B cell (primary cell): ENCODE results near the gene ABCB1. TPM values are rescaled to one million over a fixed set of nuclear protein-coding genes. Genes with fewer than 3 reads are reported as not detected.

ENCODE experiments used
- ATAC-seq: fragments of 200-7000 bp; cut with Tn5 transposase; one replicate; pipeline ENCODE4 v1.10.0; 2021; ENCODE audit warnings: low read depth, mild to moderate bottlenecking, moderate number of reproducible peaks, moderate library complexity
- CTCF ChIA-PET: fragments of 350-600 bp; sonication (Branson Sonifier 250); formaldehyde crosslinking; loops from one replicate; lab custom pipeline; 2021; ENCODE audit warnings: antibody characterized with exemption, inconsistent platforms; lab: Charles Lee
- POLR2A ChIA-PET: fragments of 350-600 bp; sonication (Branson Sonifier 250); formaldehyde crosslinking; loops from one replicate; lab custom pipeline; 2021; ENCODE audit warnings: antibody characterized with exemption; lab: Charles Lee
- DNase-seq: peaks from one replicate; pipeline ENCODE4 v3.0.0; 2013
- H2AFZ ChIP-seq: 2 replicates; pipeline ENCODE4 v1.6.1; 2012; ENCODE audit warnings: mild to moderate bottlenecking, low read depth, low read length; ENCODE audit not compliant: insufficient read depth, poor library complexity, severe bottlenecking
- H3K27ac ChIP-seq, 2 donors: 1 replicate in 1 of 2; 2 replicates in 1 of 2; pipeline ENCODE4 v1.5.1; 2012 to 2013; ENCODE audit warnings: low read length in 2 of 2, mild to moderate bottlenecking in 2 of 2, moderate library complexity in 1 of 2
- H3K27me3 ChIP-seq, 4 experiments: fragments of 200-600 bp in 1 of 4; sonication (generic) in 1 of 4; replicated peaks in 1 of 4; 1 replicate in 2 of 4; 2 replicates in 2 of 4; pipeline versions ENCODE4 v1.6.1 to v1.7.0; 2013 to 2016; ENCODE audit warnings: low read length in 3 of 4, mild to moderate bottlenecking in 2 of 4, mixed read lengths in 1 of 4, moderate library complexity in 1 of 4; ENCODE audit not compliant: insufficient read depth in 4 of 4, control insufficient read depth in 3 of 4; ENCODE audit errors: control extremely low read depth in 1 of 4
- H3K36me3 ChIP-seq, 2 experiments: replicated peaks in 1 of 2; 1 replicate in 1 of 2; 2 replicates in 1 of 2; pipeline versions ENCODE4 v1.6.1 to v1.7.1; 2013; ENCODE audit warnings: low read length in 1 of 2; ENCODE audit not compliant: insufficient read depth in 2 of 2, control insufficient read depth in 1 of 2; ENCODE audit errors: control extremely low read depth in 1 of 2, extremely low read depth in 1 of 2
- H3K4me1 ChIP-seq, 2 donors: fragments of 200-600 bp in 1 of 2; sonication (generic) in 1 of 2; 1 replicate in 1 of 2; 2 replicates in 1 of 2; pipeline versions ENCODE4 v1.5.1 to v1.6.1; 2013 to 2017; ENCODE audit warnings: low read length in 2 of 2; ENCODE audit not compliant: control insufficient read depth in 2 of 2, insufficient read depth in 2 of 2
- H3K4me2 ChIP-seq: replicated peaks from 2 replicates; pipeline ENCODE3; 2012; ENCODE audit warnings: mild to moderate bottlenecking, low read depth, low read length; ENCODE audit not compliant: poor library complexity, severe bottlenecking
- H3K4me3 ChIP-seq, 5 experiments: fragments of 200-600 bp in 1 of 5; sonication (generic) in 1 of 5; 1 replicate in 3 of 5; 2 replicates in 2 of 5; pipeline versions ENCODE4 v1.5.1 to v1.7.0; 2011 to 2016; ENCODE audit warnings: low read length in 4 of 5, mild to moderate bottlenecking in 4 of 5, low read depth in 2 of 5, control low read depth in 1 of 5, moderate library complexity in 1 of 5; ENCODE audit not compliant: insufficient read depth in 1 of 5; ENCODE audit errors: control extremely low read depth in 1 of 5, extremely low read depth in 1 of 5
- H3K79me2 ChIP-seq: fragments of 200-600 bp; sonication (generic); one replicate; pipeline ENCODE4 v1.6.0; 2016; ENCODE audit warnings: low read length; ENCODE audit not compliant: control insufficient read depth, insufficient read depth
- H3K9ac ChIP-seq: fragments of 200-600 bp; sonication (generic); 2 replicates; pipeline ENCODE4 v1.6.1; 2017; ENCODE audit warnings: mild to moderate bottlenecking, low read length, moderate library complexity
- H3K9me3 ChIP-seq, 3 donors: one replicate each; pipeline versions ENCODE4 v1.6.1 to v1.7.1; 2013; ENCODE audit warnings: low read length in 2 of 3; ENCODE audit not compliant: control insufficient read depth in 2 of 3, insufficient read depth in 1 of 3; ENCODE audit errors: control extremely low read depth in 1 of 3
- H4K20me1 ChIP-seq: 2 replicates; pipeline ENCODE4 v1.6.0; 2012; ENCODE audit warnings: mild to moderate bottlenecking, low read length; ENCODE audit not compliant: insufficient read depth, control insufficient read depth, poor library complexity, severe bottlenecking
- H3K27ac Mint-ChIP-seq: one replicate; pipeline ENCODE4 v1.8.0; 2021; ENCODE audit warnings: mixed read lengths
- H3K27me3 Mint-ChIP-seq: one replicate; pipeline ENCODE4 v1.8.0; 2021; ENCODE audit warnings: mixed read lengths
- H3K4me1 Mint-ChIP-seq: one replicate; pipeline ENCODE4 v1.8.0; 2021; ENCODE audit warnings: mixed read lengths
- H3K4me3 Mint-ChIP-seq: one replicate; pipeline ENCODE4 v1.8.0; 2021; ENCODE audit warnings: mixed read lengths
- H3K9me3 Mint-ChIP-seq: one replicate; pipeline ENCODE4 v1.8.0; 2022; ENCODE audit warnings: mixed read lengths; ENCODE audit not compliant: insufficient read depth
- CTCF ChIP-seq: fragments of 200-600 bp; IDR thresholded peaks from one replicate; pipeline ENCODE4 v1.8.0; 2022; ENCODE audit warnings: antibody characterized with exemption, mild to moderate bottlenecking
- EZH2 ChIP-seq: IDR thresholded peaks from 2 replicates; pipeline ENCODE4 v1.6.1; 2012; ENCODE audit warnings: borderline replicate concordance, low read depth, mild to moderate bottlenecking, moderate library complexity, low read length; ENCODE audit not compliant: insufficient read depth, poor library complexity, severe bottlenecking
- WGBS: methylation state at CpG from one replicate; pipeline ENCODE4 v1.1.5; 2013; ENCODE audit warnings: missing lambda C conversion rate; ENCODE audit not compliant: insufficient coverage; 5-methylcytosine and 5-hydroxymethylcytosine counted together
- intact Hi-C: fragments of 100-400 bp; cut with micrococcal nuclease; formaldehyde crosslinking; loops from one replicate; pipeline ENCODE4 v1.10.0; 2022
- polyA plus RNA-seq: library from polyadenylated mRNA; depleted of rRNA; stranded (reverse); fragments of >200 nt; gene quantifications from 2 replicates; pipeline ENCODE4 v1.2.3, GENCODE V29; 2012
- total RNA-seq, 2 donors: library from RNA; stranded (reverse); fragments of 120-200 nt in 1 of 2; gene quantifications; 1 replicate in 1 of 2; 2 replicates in 1 of 2; pipeline versions ENCODE4 v1.2.3 to v1.2.4, GENCODE V29; 2013 to 2022

The ABCB1 gene
- total and polyA plus RNA-seq, 2 donors (not counting 1 experiment from before 2014, with no cell fraction given) = 8.5 to 21.7 TPM

GRCh38 chr7:87494454-87494853, 106.2 kb downstream of the ABCB1 start:
- no peak overlapping the region for H3K4me2 ChIP-seq
- no peak overlapping the region for H2AFZ ChIP-seq
- no peak overlapping the region for H3K4me3 ChIP-seq
- H3K27me3 ChIP-seq = no peaks in the 10 kb centered on the region
- H3K9me3 Mint-ChIP-seq = no peaks in the 10 kb centered on the region
- peaks cover 13 to 17% of the 10 kb centered on the region in 2 donors for H3K4me1 ChIP-seq
- ChIA-PET CTCF (no interaction called here), POLR2A (no interaction called here)
- no peak for TF ChIP-seq CTCF
- TF ChIP-seq EZH2 = no peak
- no peak overlapping the region for H3K27ac Mint-ChIP-seq
- intact Hi-C loops = no loop called here
- ATAC-seq (no peak), DNase-seq (no peak)
- H3K79me2 ChIP-seq = no peaks in the 10 kb centered on the region
- WGBS = no CpG with 5 or more reads among the region's 1 CpG
- H3K9me3 ChIP-seq = peaks cover 0 to 4% (median 0%) of the 10 kb centered on the region in 3 donors
- H3K27ac ChIP-seq = no peak overlapping the region
- no peaks in the 10 kb centered on the region for H3K27me3 Mint-ChIP-seq
- H3K4me3 Mint-ChIP-seq = no peak overlapping the region
- H3K9ac ChIP-seq = no peak overlapping the region
- H3K4me1 Mint-ChIP-seq = peaks cover 17% of the 10 kb centered on the region
- no peaks in the 10 kb centered on the region for H3K36me3 ChIP-seq
- H4K20me1 ChIP-seq = no peaks in the 10 kb centered on the region

- Histone ChIP-seq H3K27ac (no peak overlapping the region), H3K4me2 (no peak overlapping the region), H3K9ac (no peak overlapping the region), H2AFZ (no peak overlapping the region), H3K4me3 (no peak overlapping the region), H3K4me1 (peaks cover 3% of the 10 kb centered on the region in 2 donors), H3K36me3 (no peaks in the 10 kb centered on the region), H4K20me1 (no peaks in the 10 kb centered on the region), H3K79me2 (no peaks in the 10 kb centered on the region), H3K27me3 (no peaks in the 10 kb centered on the region), H3K9me3 (no peaks in the 10 kb centered on the region)
- Mint-ChIP-seq H3K9me3 (no peaks in the 10 kb centered on the region), H3K4me1 (peaks cover 8% of the 10 kb centered on the region), H3K27ac (no peak overlapping the region), H3K4me3 (no peak overlapping the region), H3K27me3 (no peaks in the 10 kb centered on the region)
- CTCF ChIA-PET = no interaction called here
- DNase-seq (no peak), ATAC-seq (no peak)
- POLR2A ChIA-PET = no interaction called here
- TF ChIP-seq EZH2 (no peak), CTCF (no peak)
- WGBS = 91% methylated on average over 1 of the region's 2 CpGs
- intact Hi-C loops = no loop called here
Observed at GRCh38 chr7:87483131-87483530, 117.6 kb downstream of the ABCB1 start.
